ENCODE data around the gene KNOP1.

The KNOP1 gene

DNA sequence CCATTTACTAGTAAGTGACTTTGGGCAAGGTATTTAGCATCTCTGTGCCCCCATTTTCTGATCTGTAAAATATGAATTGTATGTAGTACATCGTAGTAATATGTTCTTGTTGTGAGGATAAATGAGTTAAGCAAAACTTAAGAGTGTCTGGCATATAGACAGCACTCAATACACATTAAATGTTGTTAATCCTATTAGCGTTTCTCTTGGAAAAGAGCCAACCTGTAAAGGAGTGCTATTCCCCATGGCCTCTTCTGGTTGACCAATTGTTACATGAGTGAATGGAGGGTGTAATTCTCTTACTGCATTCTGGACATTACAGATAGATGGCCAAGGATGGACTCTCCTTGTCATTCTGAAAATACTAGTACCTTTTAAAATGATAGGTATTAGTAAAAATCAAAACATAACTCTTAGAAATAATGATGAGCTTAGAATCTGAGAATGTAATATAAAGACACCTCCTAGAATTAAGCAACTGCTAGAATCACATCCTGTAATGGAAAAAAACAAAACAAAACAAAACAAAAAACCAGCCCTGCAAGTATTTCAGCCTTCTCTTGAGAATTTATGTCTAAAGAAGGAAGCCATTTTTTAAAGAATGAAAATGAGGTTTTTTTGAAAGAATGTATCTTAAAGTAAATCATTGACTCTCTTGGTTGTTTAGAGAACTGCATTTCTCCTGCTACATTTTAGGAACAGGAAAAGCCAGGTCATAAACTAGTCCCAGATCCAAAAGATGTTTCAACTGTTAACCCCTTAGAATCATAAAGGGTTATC lies 30.6 kb upstream of the KNOP1 start:
- DNase-seq: no peak
- no peak overlapping the region for H3K4me2 ChIP-seq (ENCODE audit: insufficient read depth, low read length)

GRCh38 chr16:19746561-19746960 lies 28.5 kb upstream of the KNOP1 start:
- H3K27me3 ChIP-seq (ENCODE audit: insufficient read depth, low read length, poor library complexity): no peaks in the 10 kb centered on the region
- H3K9me3 ChIP-seq (ENCODE audit: insufficient read depth, low read length, severe bottlenecking): no peaks in the 10 kb centered on the region
- H4K20me1 ChIP-seq (ENCODE audit: insufficient read depth, low read length): no peaks in the 10 kb centered on the region
- no peak overlapping the region for H3K9ac ChIP-seq (ENCODE audit: low read depth, low read length)
- no peak overlapping the region for H2AFZ ChIP-seq (ENCODE audit: low read depth, low read length)
- no peaks in the 10 kb centered on the region for H3K36me3 ChIP-seq (ENCODE audit: insufficient read depth, low read length)
- ATAC-seq (ENCODE audit: insufficient read depth, low read depth): no peak
- H3K4me2 ChIP-seq (ENCODE audit: insufficient read depth, low read length): no peak overlapping the region
- H3K79me2 ChIP-seq (ENCODE audit: insufficient read depth, low read length): no peaks in the 10 kb centered on the region
- no peaks in the 10 kb centered on the region for H3K4me1 ChIP-seq (ENCODE audit: insufficient read depth, low read length)
- TF ChIP-seq, protein P1, sequence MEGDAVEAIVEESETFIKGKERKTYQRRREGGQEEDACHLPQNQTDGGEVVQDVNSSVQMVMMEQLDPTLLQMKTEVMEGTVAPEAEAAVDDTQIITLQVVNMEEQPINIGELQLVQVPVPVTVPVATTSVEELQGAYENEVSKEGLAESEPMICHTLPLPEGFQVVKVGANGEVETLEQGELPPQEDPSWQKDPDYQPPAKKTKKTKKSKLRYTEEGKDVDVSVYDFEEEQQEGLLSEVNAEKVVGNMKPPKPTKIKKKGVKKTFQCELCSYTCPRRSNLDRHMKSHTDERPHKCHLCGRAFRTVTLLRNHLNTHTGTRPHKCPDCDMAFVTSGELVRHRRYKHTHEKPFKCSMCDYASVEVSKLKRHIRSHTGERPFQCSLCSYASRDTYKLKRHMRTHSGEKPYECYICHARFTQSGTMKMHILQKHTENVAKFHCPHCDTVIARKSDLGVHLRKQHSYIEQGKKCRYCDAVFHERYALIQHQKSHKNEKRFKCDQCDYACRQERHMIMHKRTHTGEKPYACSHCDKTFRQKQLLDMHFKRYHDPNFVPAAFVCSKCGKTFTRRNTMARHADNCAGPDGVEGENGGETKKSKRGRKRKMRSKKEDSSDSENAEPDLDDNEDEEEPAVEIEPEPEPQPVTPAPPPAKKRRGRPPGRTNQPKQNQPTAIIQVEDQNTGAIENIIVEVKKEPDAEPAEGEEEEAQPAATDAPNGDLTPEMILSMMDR (IDR thresholded peaks at IDR 0.05; ENCODE audit: borderline replicate concordance, extremely low read depth, low read length, poor library complexity, severe bottlenecking): no peak
- TF ChIP-seq EZH2 (IDR thresholded peaks at IDR 0.05; ENCODE audit: borderline replicate concordance, low read depth, low read length, severe bottlenecking): no peak
- no peak overlapping the region for H3K4me3 ChIP-seq (ENCODE audit: low read depth in 1 of 2, low read length in 2 of 2)
- H3K27ac ChIP-seq (ENCODE audit: low read length): no peak overlapping the region
- no peak for DNase-seq

More for the DNA sequence above, 30.6 kb upstream of the KNOP1 start:
- Histone ChIP-seq H3K27me3 (ENCODE audit: insufficient read depth, low read length, poor library complexity) (no peaks in the 10 kb centered on the region), H2AFZ (ENCODE audit: low read depth, low read length) (no peak overlapping the region), H3K9ac (ENCODE audit: low read depth, low read length) (no peak overlapping the region), H4K20me1 (ENCODE audit: insufficient read depth, low read length) (no peaks in the 10 kb centered on the region), H3K4me3 (ENCODE audit: low read depth in 1 of 2, low read length in 2 of 2) (no peak overlapping the region), H3K36me3 (ENCODE audit: insufficient read depth, low read length) (no peaks in the 10 kb centered on the region), H3K27ac (ENCODE audit: low read length) (no peak overlapping the region), H3K79me2 (ENCODE audit: insufficient read depth, low read length) (no peaks in the 10 kb centered on the region), H3K4me1 (ENCODE audit: insufficient read depth, low read length) (no peaks in the 10 kb centered on the region), H3K9me3 (ENCODE audit: insufficient read depth, low read length, severe bottlenecking) (no peaks in the 10 kb centered on the region)
- ATAC-seq (ENCODE audit: insufficient read depth, low read depth): no peak
- no peak for TF ChIP-seq EZH2 (IDR thresholded peaks at IDR 0.05; ENCODE audit: borderline replicate concordance, low read depth, low read length, severe bottlenecking)
- TF ChIP-seq, protein P1 (IDR thresholded peaks at IDR 0.05; ENCODE audit: borderline replicate concordance, extremely low read depth, low read length, poor library complexity, severe bottlenecking): no peak

- H2AFZ ChIP-seq (ENCODE audit: low read depth, low read length): no peak overlapping the region
- H3K27ac ChIP-seq (ENCODE audit: low read length): no peak overlapping the region
- no peak overlapping the region for H3K4me3 ChIP-seq (ENCODE audit: low read depth in 1 of 2, low read length in 2 of 2)
- no peaks in the 10 kb centered on the region for H3K36me3 ChIP-seq (ENCODE audit: insufficient read depth, low read length)
- ATAC-seq (ENCODE audit: insufficient read depth, low read depth) (no peak), DNase-seq (no peak)
- TF ChIP-seq, protein P1 (IDR thresholded peaks at IDR 0.05; ENCODE audit: borderline replicate concordance, extremely low read depth, low read length, poor library complexity, severe bottlenecking): no peak
- TF ChIP-seq EZH2 (IDR thresholded peaks at IDR 0.05; ENCODE audit: borderline replicate concordance, low read depth, low read length, severe bottlenecking): no peak
- H3K4me1 ChIP-seq (ENCODE audit: insufficient read depth, low read length): no peaks in the 10 kb centered on the region
- H3K9me3 ChIP-seq (ENCODE audit: insufficient read depth, low read length, severe bottlenecking): no peaks in the 10 kb centered on the region
- H4K20me1 ChIP-seq (ENCODE audit: insufficient read depth, low read length): no peaks in the 10 kb centered on the region
- H3K79me2 ChIP-seq (ENCODE audit: insufficient read depth, low read length): no peaks in the 10 kb centered on the region
- no peaks in the 10 kb centered on the region for H3K27me3 ChIP-seq (ENCODE audit: insufficient read depth, low read length, poor library complexity)
- no peak overlapping the region for H3K4me2 ChIP-seq (ENCODE audit: insufficient read depth, low read length)
- H3K9ac ChIP-seq (ENCODE audit: low read depth, low read length): no peak overlapping the region
Observed at GRCh38 chr16:19745286-19746010, 27.4 kb upstream of the KNOP1 start.

All from DND-41 (cell line).